ENCODE data around the gene ADA. TPM values are rescaled to one million over a fixed set of nuclear protein-coding genes. Genes with fewer than 3 reads are reported as not detected.

Gene ADA
- total RNA-seq, 1 donor from 2014 or later = 11.4 TPM

DNA sequence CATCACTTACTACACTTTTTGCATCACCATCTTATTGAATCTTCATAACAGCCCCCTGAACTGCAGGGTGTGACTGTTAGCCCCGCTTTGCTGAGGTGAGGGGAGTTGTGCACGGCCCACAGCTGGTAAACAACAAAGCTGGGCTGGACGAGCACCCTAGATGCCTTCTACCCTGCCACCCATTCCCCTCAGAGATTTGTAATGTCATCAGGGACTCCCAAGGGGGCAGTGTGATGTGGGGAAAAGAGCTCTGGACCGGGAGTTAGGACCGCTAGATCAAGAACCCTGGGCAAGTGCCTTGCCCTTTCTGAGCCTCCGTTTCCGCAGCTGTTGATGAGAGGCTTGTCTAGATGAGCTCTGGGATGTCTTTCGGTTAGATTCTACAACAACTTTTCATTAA lies 48.2 kb downstream of the ADA start:
- TF ChIP-seq CTCF (IDR thresholded peaks at IDR 0.05) = no peak
- no peak overlapping the region for H3K4me3 Mint-ChIP-seq (ENCODE audit: unreplicated experiment)
- no peak for DNase-seq (ENCODE audit: low spot score)
- peaks cover 5% of the 10 kb centered on the region for H3K4me1 Mint-ChIP-seq (ENCODE audit: low read depth)
- no peaks in the 10 kb centered on the region for H3K9me3 Mint-ChIP-seq (ENCODE audit: low read depth)
- no peak overlapping the region for H3K27ac Mint-ChIP-seq (ENCODE audit: unreplicated experiment)
- H3K27me3 Mint-ChIP-seq (ENCODE audit: low read depth) = no peaks in the 10 kb centered on the region
- H3K36me3 Mint-ChIP-seq (ENCODE audit: low read depth) = no peaks in the 10 kb centered on the region

GRCh38 chr20:44601801-44602204 lies 49.7 kb downstream of the ADA start:
- Mint-ChIP-seq H3K27ac (ENCODE audit: unreplicated experiment) (peak overlapping the region; percentile 92), H3K27me3 (ENCODE audit: low read depth) (no peaks in the 10 kb centered on the region), H3K36me3 (ENCODE audit: low read depth) (no peaks in the 10 kb centered on the region), H3K4me1 (ENCODE audit: low read depth) (peaks cover 13% of the 10 kb centered on the region), H3K4me3 (ENCODE audit: unreplicated experiment) (no peak overlapping the region), H3K9me3 (ENCODE audit: low read depth) (no peaks in the 10 kb centered on the region)
- TF ChIP-seq CTCF (IDR thresholded peaks at IDR 0.05) = peak; percentile 10
- DNase-seq (ENCODE audit: low spot score) = no peak

DNA sequence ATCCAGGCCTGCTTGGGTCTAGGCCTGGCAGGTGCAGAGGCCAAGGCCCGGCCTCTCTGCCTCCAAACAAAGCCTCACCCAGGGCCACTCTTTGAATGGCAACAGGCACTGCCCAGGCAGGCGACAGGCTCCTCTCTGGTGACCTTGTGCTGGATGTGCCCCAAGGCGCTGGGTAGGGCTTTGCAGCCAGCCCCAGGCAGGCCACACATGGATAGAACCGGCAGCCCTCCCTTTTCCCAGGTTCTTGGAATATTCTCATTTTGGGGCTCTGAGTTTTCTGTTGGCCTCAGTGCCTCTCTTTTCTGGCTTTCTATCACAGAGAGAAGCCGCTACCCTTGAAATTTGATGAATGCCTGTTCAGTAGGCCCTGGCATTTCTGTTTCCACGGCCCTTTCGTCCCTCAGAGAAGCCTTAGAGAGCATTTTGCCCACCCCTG lies 50.2 kb downstream of the ADA start:
- no peaks in the 10 kb centered on the region for H3K27me3 Mint-ChIP-seq (ENCODE audit: low read depth)
- TF ChIP-seq CTCF (IDR thresholded peaks at IDR 0.05) = no peak
- peaks cover 13% of the 10 kb centered on the region for H3K4me1 Mint-ChIP-seq (ENCODE audit: low read depth)
- DNase-seq (ENCODE audit: low spot score) = no peak
- H3K9me3 Mint-ChIP-seq (ENCODE audit: low read depth) = no peaks in the 10 kb centered on the region
- H3K27ac Mint-ChIP-seq (ENCODE audit: unreplicated experiment) = peak overlapping the region; percentile 92
- no peaks in the 10 kb centered on the region for H3K36me3 Mint-ChIP-seq (ENCODE audit: low read depth)
- H3K4me3 Mint-ChIP-seq (ENCODE audit: unreplicated experiment) = no peak overlapping the region

GRCh38 chr20:44600758-44601201 lies 50.7 kb downstream of the ADA start:
- H3K4me3 Mint-ChIP-seq (ENCODE audit: unreplicated experiment) = no peak overlapping the region
- no peak for DNase-seq (ENCODE audit: low spot score)
- no peaks in the 10 kb centered on the region for H3K9me3 Mint-ChIP-seq (ENCODE audit: low read depth)
- peak overlapping the region; percentile 92 for H3K27ac Mint-ChIP-seq (ENCODE audit: unreplicated experiment)
- peaks cover 13% of the 10 kb centered on the region for H3K4me1 Mint-ChIP-seq (ENCODE audit: low read depth)
- H3K36me3 Mint-ChIP-seq (ENCODE audit: low read depth) = no peaks in the 10 kb centered on the region
- no peaks in the 10 kb centered on the region for H3K27me3 Mint-ChIP-seq (ENCODE audit: low read depth)
- no peak for TF ChIP-seq CTCF (IDR thresholded peaks at IDR 0.05)

DNA sequence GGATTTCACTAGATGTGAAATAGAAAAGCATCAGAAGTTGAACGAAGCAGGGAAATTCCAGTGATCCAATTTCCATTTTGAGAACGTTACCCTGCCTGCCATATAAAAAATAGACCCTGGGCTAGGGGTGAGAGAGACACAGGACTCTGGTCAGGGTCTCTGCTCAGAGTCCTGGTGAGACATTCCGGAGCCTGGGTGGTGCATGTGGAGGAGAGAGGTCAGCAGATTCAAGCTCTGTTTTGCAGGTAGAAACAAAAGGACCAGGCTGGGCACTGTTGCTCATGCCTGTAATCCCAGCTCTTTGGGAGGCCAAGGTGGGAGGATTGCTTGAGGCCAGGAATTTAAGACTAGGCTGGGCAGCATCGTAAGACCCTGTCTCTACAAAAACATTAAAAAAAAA lies 51.2 kb downstream of the ADA start:
- H3K9me3 Mint-ChIP-seq (ENCODE audit: low read depth) = no peaks in the 10 kb centered on the region
- no peak for DNase-seq (ENCODE audit: low spot score)
- no peaks in the 10 kb centered on the region for H3K27me3 Mint-ChIP-seq (ENCODE audit: low read depth)
- no peak for TF ChIP-seq CTCF (IDR thresholded peaks at IDR 0.05)
- H3K36me3 Mint-ChIP-seq (ENCODE audit: low read depth) = no peaks in the 10 kb centered on the region
- peaks cover 13% of the 10 kb centered on the region for H3K4me1 Mint-ChIP-seq (ENCODE audit: low read depth)
- H3K27ac Mint-ChIP-seq (ENCODE audit: unreplicated experiment) = peak overlapping the region; percentile 92
- no peak overlapping the region for H3K4me3 Mint-ChIP-seq (ENCODE audit: unreplicated experiment)

Data from chondrocyte (in vitro differentiated cells).